ENCODE measurements around the gene ALK. TPM values are rescaled to one million over a fixed set of nuclear protein-coding genes. Genes with fewer than 3 reads are reported as not detected.

ALK gene
- total and polyA plus RNA-seq, 12 donors, result 0.09 to 1.8 (median 0.53) TPM; not detected in 1

- no peaks in the 10 kb centered on the region for H3K36me3 ChIP-seq (replicated peaks in 1 of 2)
- no peaks in the 10 kb centered on the region for H3K27me3 ChIP-seq
- H3K4me3 ChIP-seq, result no peak overlapping the region
- no peaks in the 10 kb centered on the region for H3K9me3 ChIP-seq (replicated peaks in 1 of 3)
- H3K4me1 ChIP-seq (replicated peaks in 1 of 2), result no peaks in the 10 kb centered on the region
- intact Hi-C loops (cut with DNase I), result loop anchor here (2.0 to 5.0 kb wide), 2 partner anchors 238 to 239 kb away; no protein-coding TSS in a partner anchor
- no peak for DNase-seq
- whole genome bisulfite sequencing, 4 donors, result 74 to 82% (median 79%) methylated on average over 8 of the region's 8 CpGs
- H3K27ac ChIP-seq, result no peak overlapping the region
- TF ChIP-seq POLR2A (IDR thresholded peaks at IDR 0.05), result no peak
- TF ChIP-seq, protein P1, sequence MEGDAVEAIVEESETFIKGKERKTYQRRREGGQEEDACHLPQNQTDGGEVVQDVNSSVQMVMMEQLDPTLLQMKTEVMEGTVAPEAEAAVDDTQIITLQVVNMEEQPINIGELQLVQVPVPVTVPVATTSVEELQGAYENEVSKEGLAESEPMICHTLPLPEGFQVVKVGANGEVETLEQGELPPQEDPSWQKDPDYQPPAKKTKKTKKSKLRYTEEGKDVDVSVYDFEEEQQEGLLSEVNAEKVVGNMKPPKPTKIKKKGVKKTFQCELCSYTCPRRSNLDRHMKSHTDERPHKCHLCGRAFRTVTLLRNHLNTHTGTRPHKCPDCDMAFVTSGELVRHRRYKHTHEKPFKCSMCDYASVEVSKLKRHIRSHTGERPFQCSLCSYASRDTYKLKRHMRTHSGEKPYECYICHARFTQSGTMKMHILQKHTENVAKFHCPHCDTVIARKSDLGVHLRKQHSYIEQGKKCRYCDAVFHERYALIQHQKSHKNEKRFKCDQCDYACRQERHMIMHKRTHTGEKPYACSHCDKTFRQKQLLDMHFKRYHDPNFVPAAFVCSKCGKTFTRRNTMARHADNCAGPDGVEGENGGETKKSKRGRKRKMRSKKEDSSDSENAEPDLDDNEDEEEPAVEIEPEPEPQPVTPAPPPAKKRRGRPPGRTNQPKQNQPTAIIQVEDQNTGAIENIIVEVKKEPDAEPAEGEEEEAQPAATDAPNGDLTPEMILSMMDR (IDR thresholded peaks at IDR 0.05), result no peak
Measured at GRCh38 chr2:29195796-29196195, 725.6 kb downstream of the ALK start.

DNA sequence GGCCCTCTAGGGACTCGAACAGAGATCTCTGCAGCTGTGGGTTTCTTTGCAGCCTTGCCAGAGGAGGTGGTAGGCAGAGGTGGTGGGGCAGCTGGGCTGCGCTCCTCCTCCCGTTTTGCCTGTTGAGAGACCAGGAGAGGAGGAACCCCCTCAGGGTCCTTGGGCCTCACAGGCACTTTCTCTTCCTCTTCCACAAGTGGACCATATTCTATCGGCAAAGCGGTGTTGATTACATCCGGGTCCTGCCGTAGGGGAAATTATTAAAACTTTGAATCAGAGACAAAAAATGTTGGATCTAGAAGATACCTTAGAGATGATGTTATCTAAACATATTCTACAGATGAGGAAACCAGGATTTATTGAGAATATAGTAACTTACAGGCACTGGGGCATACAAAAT lies 727.7 kb downstream of the ALK start:
- 67 to 90% (median 80%) methylated on average over 6 to 7 of the region's 7 CpGs for WGBS, 4 donors
- Histone ChIP-seq H3K27me3 (no peaks in the 10 kb centered on the region), H3K4me1 (replicated peaks in 1 of 2) (no peaks in the 10 kb centered on the region), H3K36me3 (replicated peaks in 1 of 2) (no peaks in the 10 kb centered on the region), H3K9me3 (replicated peaks in 1 of 3) (no peaks in the 10 kb centered on the region), H3K4me3 (no peak overlapping the region), H3K27ac (no peak overlapping the region)
- intact Hi-C loops (cut with DNase I), result no loop called here
- TF ChIP-seq POLR2A (IDR thresholded peaks at IDR 0.05), result no peak
- TF ChIP-seq, protein P1 (IDR thresholded peaks at IDR 0.05), result no peak
- DNase-seq, result no peak

GRCh38 chr2:29193111-29193510 lies 728.3 kb downstream of the ALK start:
- Histone ChIP-seq H3K27me3 (no peaks in the 10 kb centered on the region), H3K36me3 (replicated peaks in 1 of 2) (no peaks in the 10 kb centered on the region), H3K4me1 (replicated peaks in 1 of 2) (no peaks in the 10 kb centered on the region), H3K9me3 (replicated peaks in 1 of 3) (no peaks in the 10 kb centered on the region), H3K4me3 (no peak overlapping the region), H3K27ac (no peak overlapping the region)
- WGBS, 4 donors, result 91 to 93% (median 92%) methylated on average over 9 to 12 of the region's 12 CpGs
- intact Hi-C loops (cut with DNase I), result no loop called here
- no peak for DNase-seq
- no peak for TF ChIP-seq POLR2A (IDR thresholded peaks at IDR 0.05)
- TF ChIP-seq, protein P1 (IDR thresholded peaks at IDR 0.05), result no peak

DNA sequence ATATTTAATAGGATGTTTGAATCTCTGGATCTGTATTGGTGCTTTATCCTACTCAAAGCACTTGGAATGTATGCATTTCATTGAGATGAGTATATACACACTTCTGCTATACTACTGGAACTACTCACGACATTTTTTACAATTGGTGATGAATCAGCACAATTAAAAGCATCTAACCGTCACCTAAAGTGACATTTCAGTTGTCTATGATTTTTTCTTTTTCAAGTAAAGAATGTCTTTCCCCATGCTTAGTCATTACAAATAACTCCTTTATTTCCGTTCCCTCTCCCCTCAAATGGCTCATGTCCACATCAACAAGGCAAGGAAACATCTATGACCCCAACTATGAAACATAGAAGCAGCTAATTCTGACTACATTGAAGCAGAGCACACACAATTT lies 728.9 kb downstream of the ALK start:
- intact Hi-C loops (cut with DNase I), result no loop called here

More for the DNA sequence above, 728.9 kb downstream of the ALK start:
- Histone ChIP-seq H3K4me3 (no peak overlapping the region), H3K4me1 (replicated peaks in 1 of 2) (no peaks in the 10 kb centered on the region), H3K27ac (no peak overlapping the region), H3K27me3 (no peaks in the 10 kb centered on the region), H3K36me3 (replicated peaks in 1 of 2) (no peaks in the 10 kb centered on the region), H3K9me3 (replicated peaks in 1 of 3) (no peaks in the 10 kb centered on the region)
- no peak for TF ChIP-seq POLR2A (IDR thresholded peaks at IDR 0.05)
- TF ChIP-seq, protein P1 (IDR thresholded peaks at IDR 0.05), result no peak
- DNase-seq, result no peak
- 77 to 87% (median 79%) methylated on average over 3 of the region's 3 CpGs for WGBS, 4 donors
